IMR-90 (cell line): ENCODE measurements around the gene RASGRP4. TPM values are rescaled to one million over a fixed set of nuclear protein-coding genes. Genes with fewer than 3 reads are reported as not detected.

Experiments
- ATAC-seq: fragments of 200-7000 bp; cut with Tn5 transposase; 2 replicates; pipeline ENCODE4 v1.9.1; 2020; ENCODE audit warnings: low read depth, mild to moderate bottlenecking, moderate library complexity
- BruUV-seq: library from RNA; stranded (reverse); fragments of 400-500 nt; replicated peaks from 2 replicates; lab custom pipeline; 2021; lab: Mats Ljungman, UMichigan
- CTCF ChIA-PET: fragments of 300-600 bp; formaldehyde crosslinking; extraction: SDS; loops from one replicate; lab custom pipeline; 2021; ENCODE audit warnings: antibody characterized with exemption; lab: Yijun Ruan, JAX
- POLR2A ChIA-PET: fragments of 300-600 bp; sonication (Branson Sonifier 250); formaldehyde crosslinking; loops from one replicate; lab custom pipeline; 2022; ENCODE audit warnings: antibody characterized with exemption; ENCODE audit not compliant: unreplicated experiment; lab: Charles Lee
- DNase-seq: peaks from one replicate; pipeline ENCODE4 v3.0.0; 2013
- H2AFZ ChIP-seq: replicated peaks from 2 replicates; pipeline ENCODE3; 2013; ENCODE audit warnings: low read length, mild to moderate bottlenecking; ENCODE audit not compliant: poor library complexity
- H2AK5ac ChIP-seq: 2 replicates; pipeline ENCODE4 v1.6.1; 2013; ENCODE audit warnings: low read depth, low read length, inconsistent platforms
- H2AK9ac ChIP-seq: replicated peaks from 2 replicates; pipeline ENCODE3; 2013; ENCODE audit warnings: mild to moderate bottlenecking, low read depth, low read length, moderate library complexity; ENCODE audit not compliant: poor library complexity
- H2BK120ac ChIP-seq: 2 replicates; pipeline ENCODE4 v1.6.1; 2013; ENCODE audit warnings: low read depth, low read length, inconsistent platforms
- H2BK15ac ChIP-seq: 3 replicates; pipeline ENCODE4 v1.6.1; 2013; ENCODE audit warnings: low read depth, low read length, inconsistent platforms
- H2BK20ac ChIP-seq: 2 replicates; pipeline ENCODE4 v1.6.1; 2013; ENCODE audit warnings: low read depth, mild to moderate bottlenecking, inconsistent platforms, low read length, moderate library complexity
- H2BK5ac ChIP-seq: 2 replicates; pipeline ENCODE4 v1.6.1; 2013; ENCODE audit warnings: mild to moderate bottlenecking, low read depth, low read length, inconsistent platforms; ENCODE audit not compliant: poor library complexity, severe bottlenecking
- H3K14ac ChIP-seq: replicated peaks from 2 replicates; pipeline ENCODE4 v1.6.1; 2013; ENCODE audit warnings: low read depth, low read length, inconsistent platforms
- H3K18ac ChIP-seq: 2 replicates; pipeline ENCODE4 v1.6.1; 2013; ENCODE audit warnings: low read depth, low read length, control low read depth
- H3K23ac ChIP-seq: 2 replicates; pipeline ENCODE4 v1.6.1; 2013; ENCODE audit warnings: low read depth, low read length, inconsistent platforms
- H3K27ac ChIP-seq: 2 replicates; pipeline ENCODE4 v1.5.1; 2013; ENCODE audit warnings: mild to moderate bottlenecking, control low read depth, low read length; ENCODE audit not compliant: insufficient read depth
- H3K27me3 ChIP-seq: 2 replicates; pipeline ENCODE4 v1.6.1; 2013; ENCODE audit warnings: low read length; ENCODE audit not compliant: control insufficient read depth, insufficient read depth
- H3K36me3 ChIP-seq: 2 replicates; pipeline ENCODE4 v1.6.1; 2013; ENCODE audit warnings: low read length, mixed read lengths; ENCODE audit not compliant: control insufficient read depth, insufficient read depth
- H3K4ac ChIP-seq: 2 replicates; pipeline ENCODE4 v1.6.1; 2013; ENCODE audit warnings: low read depth, low read length, inconsistent platforms
- H3K4me1 ChIP-seq: 2 replicates; pipeline ENCODE4 v1.6.1; 2013; ENCODE audit warnings: low read length, mixed read lengths; ENCODE audit not compliant: control insufficient read depth, insufficient read depth
- H3K4me2 ChIP-seq: 2 replicates; pipeline ENCODE4 v1.6.1; 2013; ENCODE audit warnings: low read depth, mild to moderate bottlenecking, control low read depth, low read length, moderate library complexity
- H3K4me3 ChIP-seq: 2 replicates; pipeline ENCODE4 v1.5.1; 2013; ENCODE audit warnings: low read depth, mild to moderate bottlenecking, control low read depth, low read length, moderate library complexity; ENCODE audit not compliant: insufficient read depth
- H3K56ac ChIP-seq: 2 replicates; pipeline ENCODE4 v1.6.1; 2013; ENCODE audit warnings: low read length, inconsistent platforms; ENCODE audit not compliant: insufficient read depth; ENCODE audit errors: extremely low read depth
- H3K79me1 ChIP-seq, 2 experiments: 2 replicates each; pipeline ENCODE4 v1.6.1; 2013; ENCODE audit warnings: low read length in 2 of 2, inconsistent platforms in 1 of 2, low read depth in 1 of 2
- H3K9ac ChIP-seq: 2 replicates; pipeline ENCODE4 v1.6.1; 2013; ENCODE audit warnings: low read depth, low read length, control low read depth
- H3K9me1 ChIP-seq: 2 replicates; pipeline ENCODE4 v1.6.1; 2013; ENCODE audit warnings: low read length, inconsistent platforms; ENCODE audit not compliant: insufficient read depth
- H3K9me3 ChIP-seq: 2 replicates; pipeline ENCODE4 v1.6.1; 2013; ENCODE audit warnings: low read length; ENCODE audit not compliant: control insufficient read depth, insufficient read depth
- H4K20me1 ChIP-seq: 2 replicates; pipeline ENCODE4 v1.6.1; 2013; ENCODE audit warnings: low read length, inconsistent platforms; ENCODE audit not compliant: insufficient read depth
- H4K5ac ChIP-seq: 2 replicates; pipeline ENCODE4 v1.6.1; 2013; ENCODE audit warnings: mild to moderate bottlenecking, low read depth, low read length, control low read depth
- H4K8ac ChIP-seq, 2 experiments: 2 replicates each; pipeline ENCODE4 v1.6.1; 2013; ENCODE audit warnings: low read depth in 2 of 2, low read length in 2 of 2, control low read depth in 1 of 2, inconsistent platforms in 1 of 2
- H4K91ac ChIP-seq: 2 replicates; pipeline ENCODE4 v1.6.1; 2013; ENCODE audit warnings: low read depth, low read length, inconsistent platforms; ENCODE audit not compliant: insufficient read depth
- RCOR1 ChIP-seq: IDR thresholded peaks from 2 replicates; pipeline ENCODE4 v1.6.1; 2012; ENCODE audit warnings: mild to moderate bottlenecking, low read length, improper control_type of control experiment; ENCODE audit not compliant: insufficient replicate concordance
- WGBS, 2 experiments: methylation state at CpG; one replicate each; pipeline versions ENCODE4 v1.1.5 to v1.1.7; 2013; ENCODE audit warnings: missing lambda C conversion rate in 2 of 2; ENCODE audit not compliant: insufficient read length in 1 of 2; ENCODE audit errors: extremely low coverage in 2 of 2; 5-methylcytosine and 5-hydroxymethylcytosine counted together
- dilution Hi-C: fragments of 300-500 bp; cut with HindIII; formaldehyde crosslinking; loops from one replicate; pipeline ENCODE4 v1.14.3; 2018; ENCODE audit warnings: low sequenced_read_pairs; ENCODE audit not compliant: unreplicated experiment
- in situ Hi-C: fragments of 300-500 bp; cut with MboI; formaldehyde crosslinking; loops from 3 replicates; pipeline ENCODE4 v1.14.3; 2019; ENCODE audit warnings: low sequenced_read_pairs, inconsistent platforms, mixed read lengths
- intact Hi-C: fragments of 100-400 bp; cut with micrococcal nuclease; formaldehyde crosslinking; loops from 2 replicates; pipeline ENCODE4 v1.10.0; 2022
- polyA plus RNA-seq, 3 experiments: library from polyadenylated mRNA; depleted of rRNA; stranded (reverse); fragments of >200 nt; gene quantifications; 2 replicates each; pipeline ENCODE4 v1.2.3, GENCODE V29; 2012; ENCODE audit warnings: low replicate concordance in 1 of 3
- total RNA-seq: library from RNA; depleted of rRNA; stranded (reverse); fragments of >200 nt; gene quantifications from 2 replicates; pipeline ENCODE4 v1.2.3, GENCODE V29; 2012

RASGRP4 gene
- total and polyA plus RNA-seq, 2 of the 4 experiments (the other 2 are of a cell fraction) = not detected

- H3K18ac ChIP-seq = no peak overlapping the region
- in situ Hi-C loops = loop anchor here (25.0 kb wide), 1 partner anchor 749 kb away; the partner anchor contains the start of gene SYCN
- H3K36me3 ChIP-seq = no peaks in the 10 kb centered on the region
- H3K14ac ChIP-seq = no peak overlapping the region
- ATAC-seq = no peak
- H3K56ac ChIP-seq = no peak overlapping the region
- H2AK5ac ChIP-seq = no peak overlapping the region
- H3K27me3 ChIP-seq = no peaks in the 10 kb centered on the region; the same call in 1 of the 2 replicates
- DNase-seq = no peak
- ChIA-PET CTCF (no interaction called here), POLR2A (no interaction called here)
- H3K9ac ChIP-seq = no peak overlapping the region
- H3K9me1 ChIP-seq = no peaks in the 10 kb centered on the region
- dilution Hi-C loops = no loop called here
- no peak overlapping the region for H3K4ac ChIP-seq
- intact Hi-C loops = no loop called here
- no peak overlapping the region for H2BK15ac ChIP-seq
- no peak overlapping the region for H4K8ac ChIP-seq
- H3K23ac ChIP-seq = no peak overlapping the region
- no peak overlapping the region for H2BK5ac ChIP-seq
- no TSS peak for BruUV-seq
- H3K9me3 ChIP-seq = no peaks in the 10 kb centered on the region
- 78% methylated on average over 13 of the region's 18 CpGs; no CpG with 5 or more reads in 1 of the 2 experiments for WGBS, 2 experiments
- no peaks in the 10 kb centered on the region for H3K4me1 ChIP-seq
- no peak overlapping the region for H4K5ac ChIP-seq
- no peaks in the 10 kb centered on the region for H3K79me1 ChIP-seq
- no peak overlapping the region for H4K91ac ChIP-seq
- H2BK20ac ChIP-seq = no peak overlapping the region
- H2BK120ac ChIP-seq = no peak overlapping the region
- no peak overlapping the region for H2AK9ac ChIP-seq
- H3K4me2 ChIP-seq = no peak overlapping the region
- no peaks in the 10 kb centered on the region for H4K20me1 ChIP-seq
- H3K4me3 ChIP-seq = no peak overlapping the region
- H2AFZ ChIP-seq = no peak overlapping the region
- TF ChIP-seq RCOR1 = no peak
- H3K27ac ChIP-seq = no peak overlapping the region
Observed at GRCh38 chr19:38463365-38463764, 37.3 kb upstream of the RASGRP4 start.
